Neural progenitor cell (in vitro differentiated cells): Measurements from ENCODE around the gene NCKAP1. TPM values are rescaled to one million over a fixed set of nuclear protein-coding genes. Genes with fewer than 3 reads are reported as not detected.

Source experiments
- DNase-seq: peaks from one replicate; pipeline ENCODE4 v3.0.0-alpha.2; 2016; ENCODE audit warnings: low spot score
- H2AFZ ChIP-seq: fragments of 200-600 bp; sonication (generic); replicated peaks from 2 replicates; pipeline ENCODE4 v1.6.1; 2016; ENCODE audit warnings: antibody characterized with exemption
- H3F3A ChIP-seq: fragments of 200-600 bp; sonication (generic); 2 replicates; pipeline ENCODE4 v1.6.1; 2016; ENCODE audit warnings: antibody characterized with exemption, low read depth
- H3K27ac ChIP-seq: fragments of 200-600 bp; sonication (generic); 2 replicates; pipeline ENCODE4 v1.5.1; 2016; ENCODE audit warnings: mild to moderate bottlenecking
- H3K27me3 ChIP-seq: fragments of 200-600 bp; sonication (generic); 2 replicates; pipeline ENCODE4 v1.6.1; 2016; ENCODE audit warnings: mild to moderate bottlenecking, moderate library complexity
- H3K36me3 ChIP-seq: fragments of 200-600 bp; sonication (generic); 2 replicates; pipeline ENCODE4 v1.5.1; 2016
- H3K4me1 ChIP-seq: fragments of 200-600 bp; sonication (generic); 2 replicates; pipeline ENCODE4 v1.6.1; 2016; ENCODE audit warnings: mixed run types
- H3K4me2 ChIP-seq: fragments of 200-600 bp; sonication (generic); 2 replicates; pipeline ENCODE4 v1.6.1; 2016
- H3K4me3 ChIP-seq: fragments of 200-600 bp; sonication (generic); 2 replicates; pipeline ENCODE4 v1.5.1; 2016
- H3K79me2 ChIP-seq: fragments of 200-600 bp; sonication (generic); 2 replicates; pipeline ENCODE4 v1.6.1; 2016; ENCODE audit warnings: low read depth
- H3K9ac ChIP-seq: fragments of 200-600 bp; sonication (generic); 2 replicates; pipeline ENCODE4 v1.6.1; 2016
- H3K9me3 ChIP-seq: fragments of 200-600 bp; sonication (generic); 2 replicates; pipeline ENCODE4 v1.5.1; 2016; ENCODE audit warnings: low read depth
- H4K20me1 ChIP-seq: fragments of 200-600 bp; sonication (generic); 2 replicates; pipeline ENCODE4 v1.6.1; 2016; ENCODE audit warnings: low read depth
- H3K27ac Mint-ChIP-seq: 3 replicates; pipeline ENCODE4 v1.8.0; 2021; ENCODE audit warnings: mixed read lengths
- H3K27me3 Mint-ChIP-seq: 2 replicates; pipeline ENCODE4 v1.8.0; 2022; ENCODE audit warnings: low read depth, mild to moderate bottlenecking, inconsistent platforms, moderate library complexity, mixed read lengths; ENCODE audit not compliant: insufficient read depth
- H3K36me3 Mint-ChIP-seq: 3 replicates; pipeline ENCODE4 v1.8.0; 2021; ENCODE audit warnings: mixed read lengths
- H3K4me1 Mint-ChIP-seq: 3 replicates; pipeline ENCODE4 v1.8.0; 2021; ENCODE audit warnings: mixed read lengths
- H3K4me3 Mint-ChIP-seq: 3 replicates; pipeline ENCODE4 v1.8.0; 2021; ENCODE audit warnings: mild to moderate bottlenecking, moderate library complexity, mixed read lengths
- H3K9me3 Mint-ChIP-seq: 3 replicates; pipeline ENCODE4 v1.8.0; 2020; ENCODE audit warnings: mixed read lengths
- CTCF ChIP-seq: fragments of 200-600 bp; sonication (generic); IDR thresholded peaks from 2 replicates; pipeline ENCODE4 v1.5.1; 2017; ENCODE audit warnings: antibody characterized with exemption, mild to moderate bottlenecking
- EZH2 ChIP-seq: fragments of 200-600 bp; sonication (generic); IDR thresholded peaks from 2 replicates; pipeline ENCODE4 v1.6.1; 2017; ENCODE audit warnings: antibody characterized with exemption, mild to moderate bottlenecking, moderate library complexity
- EZH2phosphoT487 ChIP-seq: fragments of 200-600 bp; sonication (generic); IDR thresholded peaks from 2 replicates; pipeline ENCODE4 v1.6.1; 2017; ENCODE audit warnings: antibody characterized with exemption
- total RNA-seq: library from RNA; depleted of rRNA; stranded (reverse); fragments of >200 nt; gene quantifications from 2 replicates; pipeline ENCODE4 v1.2.3, GENCODE V29; 2015; ENCODE audit warnings: low replicate concordance

The NCKAP1 gene
- total RNA-seq, 1 donor from 2014 or later, result 164 TPM

- Mint-ChIP-seq H3K4me3 (no peak overlapping the region), H3K27me3 (no peaks in the 10 kb centered on the region), H3K36me3 (peaks cover 25% of the 10 kb centered on the region), H3K9me3 (peaks cover 4% of the 10 kb centered on the region), H3K4me1 (no peaks in the 10 kb centered on the region), H3K27ac (no peak overlapping the region)
- H3K4me1 ChIP-seq, result peaks cover 7% of the 10 kb centered on the region
- no peak overlapping the region for H2AFZ ChIP-seq
- no peak overlapping the region for H3K27ac ChIP-seq
- H3K9ac ChIP-seq, result no peak overlapping the region
- peaks cover 42% of the 10 kb centered on the region for H3F3A ChIP-seq
- H3K79me2 ChIP-seq, result peaks cover 5% of the 10 kb centered on the region
- no peaks in the 10 kb centered on the region for H3K9me3 ChIP-seq
- H3K4me2 ChIP-seq, result no peak overlapping the region
- DNase-seq, result no peak
- no peak for TF ChIP-seq EZH2phosphoT487
- no peak for TF ChIP-seq CTCF
- no peak for TF ChIP-seq EZH2
- no peak overlapping the region for H3K4me3 ChIP-seq
- no peaks in the 10 kb centered on the region for H4K20me1 ChIP-seq
- H3K27me3 ChIP-seq, result no peaks in the 10 kb centered on the region
- peaks cover 41% of the 10 kb centered on the region for H3K36me3 ChIP-seq
Measured at GRCh38 chr2:182977463-182977862, 60.8 kb downstream of the NCKAP1 start.

- H2AFZ ChIP-seq, result no peak overlapping the region
- H3K4me2 ChIP-seq, result no peak overlapping the region
- peaks cover 29% of the 10 kb centered on the region for H3K9me3 Mint-ChIP-seq
- no peak overlapping the region for H3K27ac ChIP-seq
- H3K4me1 ChIP-seq, result peaks cover 7% of the 10 kb centered on the region
- no peaks in the 10 kb centered on the region for H3K4me1 Mint-ChIP-seq
- peaks cover 29% of the 10 kb centered on the region for H3K79me2 ChIP-seq
- peaks cover 42% of the 10 kb centered on the region for H3K36me3 ChIP-seq
- peaks cover 15% of the 10 kb centered on the region for H3F3A ChIP-seq
- no peaks in the 10 kb centered on the region for H3K27me3 ChIP-seq
- no peak overlapping the region for H3K27ac Mint-ChIP-seq
- TF ChIP-seq CTCF (no peak), EZH2 (no peak), EZH2phosphoT487 (no peak)
- H3K27me3 Mint-ChIP-seq, result no peaks in the 10 kb centered on the region
- no peak overlapping the region for H3K4me3 ChIP-seq
- H3K4me3 Mint-ChIP-seq, result no peak overlapping the region
- DNase-seq, result no peak
- H3K9ac ChIP-seq, result no peak overlapping the region
- H3K9me3 ChIP-seq, result peaks cover 6% of the 10 kb centered on the region
- no peaks in the 10 kb centered on the region for H4K20me1 ChIP-seq
- peaks cover 56% of the 10 kb centered on the region for H3K36me3 Mint-ChIP-seq
Measured at GRCh38 chr2:182973441-182974352, 64.6 kb downstream of the NCKAP1 start.

- TF ChIP-seq CTCF (no peak), EZH2 (no peak), EZH2phosphoT487 (no peak)
- H3K27me3 ChIP-seq, result no peaks in the 10 kb centered on the region
- H3K79me2 ChIP-seq, result peaks cover 29% of the 10 kb centered on the region
- Mint-ChIP-seq H3K9me3 (peaks cover 29% of the 10 kb centered on the region), H3K27ac (no peak overlapping the region), H3K4me1 (no peaks in the 10 kb centered on the region), H3K4me3 (no peak overlapping the region), H3K27me3 (no peaks in the 10 kb centered on the region), H3K36me3 (peaks cover 61% of the 10 kb centered on the region)
- no peaks in the 10 kb centered on the region for H4K20me1 ChIP-seq
- H3K4me1 ChIP-seq, result peaks cover 7% of the 10 kb centered on the region
- no peak overlapping the region for H3K27ac ChIP-seq
- no peak for DNase-seq
- H3K36me3 ChIP-seq, result peaks cover 31% of the 10 kb centered on the region
- H2AFZ ChIP-seq, result no peak overlapping the region
- no peak overlapping the region for H3K4me2 ChIP-seq
- H3K9ac ChIP-seq, result no peak overlapping the region
- H3F3A ChIP-seq, result peaks cover 11% of the 10 kb centered on the region
- H3K9me3 ChIP-seq, result peaks cover 6% of the 10 kb centered on the region
- H3K4me3 ChIP-seq, result no peak overlapping the region
Measured at GRCh38 chr2:182972548-182972942, 65.7 kb downstream of the NCKAP1 start.
